ENCODE data around the gene CCDC15.
"Not testable (repeated sequence)": the region's sequence is repeated elsewhere in the genome, so short reads cannot be mapped to it uniquely, and the experiment has no call there.

Gene CCDC15

DNA sequence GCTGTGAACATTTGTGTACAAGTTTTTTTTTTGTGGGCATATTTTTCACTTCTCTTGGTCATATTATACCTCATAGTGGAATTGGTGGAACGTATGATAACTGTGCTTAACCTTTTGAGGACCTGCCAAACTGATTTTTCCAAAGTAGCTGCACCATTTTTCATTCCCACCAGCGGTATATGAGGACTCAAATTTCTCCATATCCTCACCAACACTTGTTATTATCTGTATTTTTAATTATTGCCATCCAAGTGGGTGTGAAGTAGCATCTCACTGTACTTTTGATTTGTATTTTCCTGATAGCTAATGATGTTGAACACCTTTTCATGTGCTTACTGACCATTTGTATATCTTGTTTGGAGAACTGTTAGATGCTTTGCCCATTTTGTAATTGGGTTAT, 47.8 kb downstream of the CCDC15 start:
- DNase-seq = no peak

DNA sequence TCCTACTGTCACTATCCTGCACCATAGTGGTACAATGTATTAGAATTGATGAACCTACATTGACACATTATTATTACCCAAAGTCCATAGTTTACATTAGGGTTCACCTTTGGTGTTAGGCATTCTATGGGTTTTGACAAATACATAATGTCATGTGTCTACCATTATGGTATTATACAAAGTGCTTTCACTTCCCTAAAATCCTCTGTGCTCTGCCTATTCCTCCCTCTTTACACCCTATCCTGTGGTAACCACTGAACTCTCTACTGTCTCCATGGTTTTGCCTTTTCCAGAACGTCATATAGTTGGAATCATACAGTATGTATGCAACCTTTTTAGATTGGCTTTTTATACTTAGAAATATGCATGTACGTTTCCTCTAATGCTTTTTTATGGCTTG, 51.5 kb downstream of the CCDC15 start:
- no peak for DNase-seq

DNA sequence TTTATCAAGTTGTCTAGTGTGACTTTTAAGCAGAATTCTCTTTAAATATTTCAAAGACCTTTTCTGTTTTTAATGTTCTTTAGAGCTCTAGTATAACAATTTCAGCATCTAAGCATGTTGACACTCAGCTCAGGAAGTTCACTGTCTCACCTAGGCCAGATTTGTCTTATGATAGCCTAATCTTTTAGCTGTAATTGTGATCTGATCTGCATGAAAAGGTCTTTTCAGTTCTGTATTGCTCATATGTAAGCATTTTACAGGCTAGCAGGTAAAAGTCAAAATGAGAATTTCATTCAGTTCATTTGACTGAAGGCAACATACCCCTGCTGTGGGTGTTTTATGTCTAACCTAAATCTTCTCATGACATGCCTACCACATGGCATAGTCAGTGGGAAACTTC, 62.4 kb downstream of the CCDC15 start:
- DNase-seq = no peak

DNA sequence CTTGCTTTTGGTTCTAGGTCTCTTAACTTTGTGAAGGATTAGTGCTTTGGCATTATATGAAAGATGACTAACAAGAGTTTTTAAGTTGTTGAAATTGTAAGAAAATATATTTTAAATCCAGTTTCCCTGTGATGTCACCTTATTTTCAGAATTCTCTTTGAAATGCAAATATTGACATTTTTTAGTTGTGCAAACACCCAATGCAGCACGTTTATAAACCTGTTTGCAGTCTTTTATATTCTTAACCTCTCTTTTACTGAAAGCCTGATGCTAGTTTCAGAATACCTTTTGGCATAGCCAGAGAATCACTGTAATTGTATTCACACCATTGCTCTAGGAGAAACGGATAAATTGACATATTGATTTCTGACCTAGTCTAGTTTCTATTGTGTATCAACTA, 66.3 kb downstream of the CCDC15 start:
- DNase-seq = no peak

DNA sequence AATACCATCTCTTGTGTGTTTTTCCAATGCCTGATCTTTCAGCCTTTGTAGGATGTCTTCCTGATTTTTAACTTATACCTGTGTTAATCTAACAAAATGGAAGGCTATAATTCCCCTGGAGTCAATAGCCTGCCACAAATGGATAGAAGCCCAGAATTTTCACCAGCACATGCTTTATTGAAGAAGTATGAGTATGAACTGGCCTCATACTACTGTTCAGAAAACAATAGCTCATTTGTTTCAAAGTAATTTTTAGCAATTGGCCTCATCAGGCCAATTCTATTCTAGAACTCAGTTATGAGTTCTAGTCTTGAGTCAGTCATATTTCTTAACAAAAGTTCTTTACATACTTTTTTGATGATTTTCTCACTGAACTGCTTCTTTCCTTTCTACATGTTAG, 68.5 kb downstream of the CCDC15 start:
- DNase-seq = no peak

DNA sequence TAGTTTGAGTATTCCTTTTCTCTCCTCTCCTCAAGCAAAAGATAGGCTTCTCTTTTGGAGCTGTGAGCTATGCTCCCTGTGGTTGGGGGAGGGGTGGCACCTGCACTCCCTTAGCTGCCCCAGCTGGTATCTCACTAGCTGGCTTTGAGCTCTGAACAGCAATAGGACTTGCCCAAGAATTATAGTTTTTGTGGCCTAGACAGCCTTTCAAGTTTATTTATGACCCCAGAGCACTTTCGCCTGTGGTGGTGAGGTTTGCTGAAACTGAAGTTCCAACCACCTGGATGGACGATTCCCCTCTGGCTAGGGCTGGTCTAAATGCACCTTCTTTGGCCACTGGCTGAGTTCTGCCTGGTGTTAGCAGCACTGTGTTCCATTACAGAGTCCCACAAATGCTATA, 72.0 kb downstream of the CCDC15 start:
- DNase-seq = no peak

DNA sequence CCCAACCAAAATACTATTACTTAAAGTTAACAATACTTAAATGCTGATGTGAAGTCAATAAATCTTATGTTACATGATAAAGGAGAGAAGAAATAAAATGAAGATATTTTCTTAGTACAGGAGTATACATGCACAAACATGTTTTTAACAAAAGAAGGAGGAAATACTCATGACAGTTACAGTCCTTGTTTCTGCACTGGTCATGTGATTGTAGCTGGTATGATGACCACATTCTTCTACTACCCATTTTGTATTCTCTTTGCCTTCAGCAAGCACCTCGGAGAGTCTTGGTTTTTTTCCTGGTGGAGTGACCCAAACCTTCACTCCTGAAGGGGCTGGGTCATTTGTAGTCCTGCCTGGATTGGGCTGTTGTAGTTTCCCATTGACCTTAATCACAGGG, 75.4 kb downstream of the CCDC15 start:
- DNase-seq = not testable (repeated sequence)

DNA sequence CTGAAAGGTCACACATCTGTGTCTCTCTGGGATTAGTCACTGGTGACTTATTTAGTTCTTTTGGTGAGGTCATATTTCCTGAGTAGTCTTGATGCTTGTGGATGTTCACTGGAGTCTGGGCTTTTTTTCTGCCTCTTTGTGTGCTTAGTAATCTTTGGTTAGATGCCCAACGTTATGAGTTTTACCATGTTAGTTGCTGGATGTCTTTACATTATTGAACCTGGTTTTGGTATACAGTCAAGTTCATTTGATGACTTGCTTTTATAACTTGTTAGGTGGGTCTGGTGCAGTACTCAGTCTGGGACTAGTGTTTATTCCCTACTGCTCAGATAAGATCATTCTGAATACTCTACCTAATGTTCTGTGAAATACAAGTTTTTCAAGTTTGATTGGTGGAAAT, 82.9 kb downstream of the CCDC15 start:
- DNase-seq = no peak

DNA sequence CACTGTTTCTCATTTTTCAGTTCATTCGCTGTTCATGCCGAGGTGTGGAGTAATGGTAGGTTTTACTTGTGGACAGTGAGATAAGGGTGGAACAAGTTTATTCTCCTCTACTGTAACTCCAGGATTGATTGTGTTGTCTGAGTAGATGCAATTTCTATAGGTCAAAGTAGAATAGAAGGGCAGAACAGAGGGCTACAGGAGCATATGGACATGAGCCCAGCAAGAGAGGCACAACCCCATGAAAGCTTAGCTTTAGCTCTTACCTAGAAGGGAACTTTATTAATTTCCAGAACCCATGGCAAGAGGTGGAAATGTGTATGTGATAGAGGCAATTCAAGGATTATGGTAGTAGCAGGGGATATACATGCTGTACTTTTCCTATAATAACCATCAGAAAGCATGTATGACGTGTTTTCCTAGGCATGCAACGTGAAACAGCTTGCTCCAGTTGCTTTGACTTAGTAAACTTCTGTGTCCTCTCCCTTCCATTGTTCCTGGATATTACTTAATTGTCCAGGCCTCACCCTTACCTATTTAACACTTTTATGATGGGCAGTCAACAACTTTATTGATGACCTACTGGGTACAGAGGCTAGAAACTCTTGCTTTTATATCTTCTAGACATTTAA, 95.3 kb downstream of the CCDC15 start:
- DNase-seq = no peak

DNA sequence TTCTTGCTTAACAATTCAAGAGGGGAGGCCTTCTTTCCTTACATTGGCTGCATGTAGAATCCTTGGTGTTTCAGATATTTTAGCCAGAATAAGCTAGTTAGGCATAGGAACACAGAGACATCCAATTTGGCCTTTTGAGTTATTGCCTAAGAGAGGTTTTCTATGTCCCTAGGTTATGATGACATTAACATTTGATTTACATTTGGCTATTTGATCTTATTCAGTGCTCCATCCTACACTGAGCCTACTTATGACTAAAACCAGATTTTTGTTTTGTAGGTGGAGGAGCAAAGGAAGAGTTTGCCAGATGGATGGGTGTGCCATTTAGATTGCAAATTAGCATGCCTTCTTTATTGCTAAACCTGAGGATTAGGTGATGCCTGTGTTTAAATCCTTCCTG, 98.0 kb downstream of the CCDC15 start:
- DNase-seq = no peak

DNA sequence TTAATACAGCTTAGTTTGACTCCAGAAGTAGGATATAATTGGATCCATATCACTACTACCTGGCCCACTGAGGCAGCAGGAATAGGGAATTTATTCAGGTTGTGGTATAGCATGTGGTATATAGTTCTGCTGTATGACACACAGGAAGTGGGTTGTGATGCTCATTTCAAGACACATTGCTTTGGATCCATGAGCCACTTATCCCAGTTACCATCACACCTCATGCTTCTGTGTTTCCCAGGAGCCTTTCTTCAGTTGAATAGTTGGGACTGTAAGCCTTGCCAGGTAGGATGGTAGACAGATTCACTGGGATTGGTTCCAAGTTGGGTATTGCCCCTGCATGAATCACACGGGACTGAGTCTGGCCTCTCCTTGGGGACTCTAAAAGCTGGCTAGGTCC, 99.2 kb downstream of the CCDC15 start:
- DNase-seq = no peak

DNA sequence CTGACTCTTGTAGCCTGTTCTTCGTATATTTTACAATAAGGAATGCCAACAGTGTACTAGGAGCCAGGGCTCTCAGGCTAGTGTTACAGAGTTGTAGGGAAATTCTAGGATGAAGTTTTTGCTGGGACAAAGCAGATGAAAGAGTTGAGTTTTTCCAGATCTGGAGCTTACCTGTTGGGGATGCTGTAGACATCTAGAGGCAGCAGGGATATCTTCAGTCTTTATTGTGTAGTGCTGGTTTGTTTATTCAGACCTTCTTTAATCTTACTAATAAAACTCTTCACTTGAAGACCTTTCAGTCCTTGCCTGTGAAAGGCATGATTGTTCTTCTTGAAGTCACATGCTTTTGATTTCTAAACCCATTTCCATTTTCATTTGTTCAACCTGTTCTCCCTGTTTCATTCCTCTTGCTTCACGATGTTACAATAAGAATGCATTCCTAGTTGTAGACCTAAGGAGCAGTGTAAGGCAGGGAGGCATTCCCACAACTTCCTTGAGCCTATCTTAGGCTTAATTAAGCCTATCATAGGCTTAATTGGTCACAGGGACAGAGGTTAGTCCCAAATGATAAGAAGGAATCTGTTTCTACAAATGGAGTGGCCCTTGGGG, 101.2 kb downstream of the CCDC15 start:
- no peak for DNase-seq

DNA sequence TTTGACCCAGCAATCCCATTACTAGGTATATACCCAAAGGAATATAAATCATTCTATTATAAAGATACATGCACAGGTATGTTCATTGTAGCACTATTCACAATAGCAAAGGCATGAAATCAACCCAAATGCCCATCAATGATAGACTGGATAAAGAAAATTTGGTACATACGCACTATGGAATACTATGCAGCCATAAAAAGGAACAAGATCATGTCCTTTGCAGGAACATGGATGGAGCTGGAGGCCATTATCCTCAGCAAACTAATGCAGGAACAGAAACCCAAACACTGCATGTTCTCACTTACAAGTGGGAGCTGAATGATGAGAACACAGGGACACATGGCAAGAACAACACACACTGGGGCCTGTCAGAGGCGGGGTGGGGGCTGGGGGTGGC, 102.1 kb downstream of the CCDC15 start:
- not testable (repeated sequence) for DNase-seq

DNA sequence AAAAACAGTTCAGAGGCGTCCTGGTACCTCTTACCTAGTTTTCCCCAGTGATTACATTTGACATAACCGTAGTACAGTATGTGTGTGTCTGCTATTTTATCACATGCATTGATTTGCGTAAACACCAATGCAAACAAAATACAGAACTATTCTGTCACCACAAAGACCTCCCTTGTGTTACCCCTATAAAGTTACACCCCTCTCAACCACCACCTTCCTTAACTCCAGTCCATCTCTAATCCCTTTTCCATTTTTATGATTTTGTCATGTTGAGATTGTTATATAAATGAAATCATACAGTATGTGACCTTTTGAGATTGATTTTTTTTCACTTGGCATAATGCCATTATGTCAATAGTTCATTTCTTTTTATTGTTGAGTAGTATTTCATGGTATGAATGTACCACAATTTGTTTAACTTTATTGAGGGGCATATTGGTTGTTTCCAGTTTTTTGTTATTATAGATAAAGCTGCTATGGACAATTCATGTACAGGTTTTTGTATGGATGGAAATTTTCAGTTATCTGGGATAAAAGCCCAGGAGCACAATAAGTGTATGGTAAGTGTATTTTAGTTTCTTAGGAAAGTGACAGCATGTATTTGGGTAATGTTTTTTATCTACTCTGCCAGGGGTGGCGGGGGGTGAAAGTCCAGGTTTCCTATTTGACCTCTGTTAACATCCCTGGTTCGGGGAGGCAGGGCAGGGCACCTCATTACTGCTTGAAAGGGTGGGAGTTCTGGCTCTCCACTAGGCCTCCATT, 103.1 kb downstream of the CCDC15 start:
- no peak for DNase-seq

DNA sequence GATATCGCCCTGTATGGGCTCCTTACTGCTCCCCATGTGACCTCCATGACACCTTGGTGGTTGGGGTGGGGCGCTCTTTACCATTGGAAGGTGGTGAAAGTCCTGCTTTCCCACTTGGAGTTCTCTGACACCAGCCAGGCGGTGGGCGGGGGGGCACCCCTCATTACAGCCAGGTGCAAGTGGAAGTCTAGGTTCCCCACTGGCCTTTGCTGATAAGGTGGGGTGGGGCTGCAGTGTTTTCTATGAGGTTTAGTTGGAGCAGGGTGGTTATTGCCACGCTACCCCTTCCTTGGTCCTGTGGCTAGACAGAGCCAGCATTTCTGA, 103.7 kb downstream of the CCDC15 start:
- DNase-seq = no peak

DNA sequence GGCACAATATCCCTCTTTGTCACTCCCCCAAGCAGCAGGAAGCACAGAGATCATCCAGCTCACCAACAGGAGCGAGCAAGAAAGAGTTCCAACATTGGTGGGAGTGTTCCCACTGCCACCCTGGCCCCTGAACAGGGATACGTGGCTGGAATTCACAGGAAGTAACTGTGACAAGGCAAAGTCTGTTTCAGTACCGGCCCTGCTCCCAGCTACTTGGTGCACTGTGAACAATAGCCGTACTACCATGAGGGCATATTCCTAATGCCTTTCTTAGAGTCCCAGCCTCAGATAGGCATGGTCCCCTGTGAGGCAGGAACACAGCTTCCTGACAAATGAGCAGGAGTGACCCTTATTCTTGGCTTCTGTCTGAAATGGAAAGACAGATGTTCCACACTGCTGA, 107.3 kb downstream of the CCDC15 start:
- no peak for DNase-seq

DNA sequence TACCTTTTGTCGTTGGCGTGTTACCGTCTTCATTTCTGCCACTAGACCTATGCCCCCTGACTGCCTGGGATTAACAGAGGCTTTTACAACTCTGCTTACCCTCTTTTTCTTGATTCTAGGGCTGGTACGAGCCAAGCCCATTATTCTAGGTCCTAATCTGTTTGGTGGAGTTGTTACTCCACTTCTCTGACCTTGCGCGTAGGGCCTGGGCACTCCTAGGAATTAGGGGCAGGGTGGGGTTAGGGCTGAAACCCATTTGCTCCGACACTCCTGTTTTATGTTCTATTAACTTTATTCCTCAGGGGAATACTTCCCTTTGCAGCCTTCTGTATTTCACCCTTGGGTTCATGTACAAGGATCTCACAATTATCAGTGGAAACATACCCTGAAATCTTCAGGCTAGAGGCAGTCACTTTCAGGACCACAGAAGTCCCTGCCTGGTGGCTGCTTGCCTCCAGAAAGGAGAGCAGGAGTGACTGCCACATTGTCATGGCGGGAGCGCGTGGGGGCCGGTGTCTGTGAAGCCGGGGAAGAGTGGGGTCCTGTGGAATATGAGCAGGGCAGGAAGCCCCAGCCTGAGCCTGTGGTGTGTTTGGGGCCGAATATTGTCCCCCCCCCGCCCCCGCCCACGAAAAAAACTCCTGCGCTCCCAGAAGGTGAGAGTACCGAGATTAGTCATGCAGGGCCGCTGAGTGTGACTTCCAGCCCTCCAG, 108.4 kb downstream of the CCDC15 start:
- DNase-seq = no peak

DNA sequence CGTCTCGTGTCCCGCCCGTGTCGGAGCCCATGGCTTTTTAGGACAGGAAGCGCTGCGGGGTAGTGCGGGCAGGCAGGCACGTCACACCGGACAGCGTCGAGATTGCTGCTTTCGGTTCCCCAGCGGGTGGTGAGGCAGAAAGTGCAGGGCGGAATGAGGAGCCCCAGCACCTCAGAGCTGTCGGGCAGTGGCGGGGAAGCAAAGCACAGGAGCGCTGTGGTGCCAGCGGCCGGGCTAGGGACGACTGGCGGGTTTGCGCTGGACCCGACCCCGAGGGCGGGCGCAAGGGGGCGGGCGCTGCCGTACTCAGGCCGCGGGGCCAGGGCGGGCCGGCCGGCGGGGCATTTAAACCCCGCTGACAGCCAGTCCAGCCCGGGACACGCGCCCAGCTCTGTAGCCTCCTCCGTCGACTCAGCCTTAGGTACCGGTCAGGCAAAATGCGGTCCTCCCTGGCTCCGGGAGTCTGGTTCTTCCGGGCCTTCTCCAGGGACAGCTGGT, 109.0 kb downstream of the CCDC15 start, which contains the start of gene SLC37A2:
Gene SLC37A2 (plus strand): TSS at position 375 of the 498 bp plus-strand sequence. CDS start 63 bp downstream, at position 438.
- no peak for DNase-seq

DNA sequence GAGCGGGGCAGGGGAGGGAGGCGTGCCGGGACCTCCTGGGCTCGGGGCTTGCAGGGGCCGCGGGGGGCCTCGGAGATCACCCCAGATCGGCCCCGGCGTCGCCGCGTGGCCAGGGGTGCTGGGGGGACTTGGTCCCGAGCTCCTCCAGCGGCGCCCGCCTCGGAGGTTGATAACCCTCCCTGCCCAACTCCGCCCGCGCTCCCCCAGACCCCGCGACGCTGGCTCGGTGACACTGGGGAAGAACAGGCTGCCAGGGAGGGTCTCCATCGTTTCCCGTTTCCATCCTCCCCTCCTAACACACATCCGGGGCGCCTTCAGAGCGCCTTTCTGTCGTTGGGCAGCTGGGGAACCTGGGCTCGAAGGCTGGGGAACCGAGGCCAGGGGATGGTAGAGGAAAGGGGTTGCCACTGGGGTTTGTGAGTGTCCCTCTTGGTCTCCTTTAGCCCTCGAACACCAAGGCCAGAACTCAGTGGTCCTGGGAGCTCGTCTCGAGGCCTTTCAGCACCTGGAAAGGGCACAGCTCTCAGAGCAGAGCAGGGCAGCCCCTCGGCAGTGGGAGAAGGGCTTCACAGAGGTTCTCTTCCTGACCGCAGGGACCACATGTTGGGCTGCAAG, 109.5 kb downstream of the CCDC15 start:
- no peak for DNase-seq

DNA sequence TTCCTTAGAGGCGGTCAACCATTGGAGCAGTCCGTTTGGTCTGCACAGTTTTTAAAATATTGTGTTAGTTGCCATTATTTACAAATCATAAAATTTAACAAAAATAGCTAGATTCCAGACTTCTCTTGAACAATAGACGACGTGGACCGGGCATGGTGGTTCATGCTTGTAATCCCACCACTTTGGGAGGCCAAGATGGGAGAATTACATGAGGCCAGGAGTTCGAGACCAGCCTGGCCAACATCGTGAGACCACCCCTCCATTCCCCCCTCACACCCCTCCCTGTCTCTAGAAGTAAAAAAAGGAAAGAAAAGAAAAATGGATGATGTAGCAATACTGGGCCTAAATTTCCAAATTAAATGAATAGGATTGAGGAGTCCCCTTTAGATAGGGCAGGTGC, 110.1 kb downstream of the CCDC15 start:
- DNase-seq = no peak

DNA sequence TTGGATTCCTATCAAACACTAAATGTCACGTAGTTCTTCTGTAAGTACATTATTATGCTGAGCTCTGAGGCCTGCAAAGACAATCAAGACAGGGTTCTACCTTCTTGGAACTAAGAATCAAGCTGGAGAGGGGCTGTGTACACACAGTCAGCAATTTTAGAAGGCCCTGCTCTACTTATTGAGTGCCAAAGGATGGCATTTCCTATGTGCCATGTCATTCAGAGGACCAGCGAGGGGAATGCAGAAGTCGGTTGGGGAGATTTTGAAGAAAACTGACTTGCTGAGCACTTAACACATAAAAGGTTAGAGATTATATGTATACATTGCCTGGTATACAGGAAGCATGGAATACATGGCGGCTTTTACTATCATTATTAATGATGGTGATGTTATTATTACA, 114.4 kb downstream of the CCDC15 start:
- no peak for DNase-seq

DNA sequence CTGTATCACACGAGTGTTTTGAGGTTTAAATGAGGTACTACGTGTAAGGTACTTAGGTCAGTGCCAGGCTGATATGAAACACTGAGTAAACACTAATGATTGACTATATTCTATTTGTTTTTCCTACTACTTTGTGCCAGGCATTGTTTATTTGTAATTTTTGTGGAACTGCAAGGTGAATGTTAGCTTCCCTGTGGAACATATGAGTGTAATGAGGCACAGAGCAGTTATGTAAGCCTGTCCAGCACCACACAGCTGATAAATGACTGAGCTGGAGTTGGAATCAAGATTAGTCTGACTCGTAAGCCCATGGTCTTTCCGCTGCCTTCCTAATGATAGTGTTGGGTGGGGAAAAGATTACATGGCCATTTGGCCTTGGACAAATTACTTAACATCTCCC, 115.0 kb downstream of the CCDC15 start:
- DNase-seq = no peak

DNA sequence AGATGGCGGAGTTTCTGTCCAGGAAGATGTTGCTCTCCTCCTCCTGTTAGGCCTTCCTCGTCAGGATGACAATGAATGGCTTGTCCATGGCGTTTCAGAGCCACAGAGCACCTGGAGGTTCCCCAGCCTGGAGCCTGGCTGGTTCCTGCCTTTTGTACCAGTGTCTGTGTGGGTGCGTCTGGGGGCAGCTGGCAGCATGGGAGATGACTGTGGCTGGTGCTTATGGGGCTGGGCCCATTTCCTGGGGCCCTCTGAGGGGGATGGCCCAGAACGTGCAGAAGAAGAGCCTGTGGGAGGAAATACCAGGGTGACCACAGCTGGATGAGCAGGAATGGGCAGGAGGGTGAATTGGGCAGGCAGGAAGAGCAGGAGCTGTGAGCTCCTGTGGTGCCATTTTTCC, 115.8 kb downstream of the CCDC15 start:
- DNase-seq = no peak
